Breast epithelium (tissue), 4 donors: Measurements from ENCODE around the gene EPS8L1. TPM values are rescaled to one million over a fixed set of nuclear protein-coding genes. Genes with fewer than 3 reads are reported as not detected.

ENCODE experiments used
- DNase-seq, 2 donors: peaks; one replicate each; pipeline ENCODE4 v3.0.0-alpha.2; 2019; ENCODE audit warnings: low spot score in 2 of 2
- H3K27ac ChIP-seq, 2 donors: fragments of 200-600 bp; sonication (generic) in 1 of 2; one replicate each; pipeline ENCODE4 v1.5.1; 2016 to 2019; ENCODE audit warnings: mild to moderate bottlenecking in 1 of 2
- H3K27me3 ChIP-seq, 2 donors: fragments of 200-600 bp; sonication (generic) in 1 of 2; one replicate each; pipeline versions ENCODE4 v1.5.1 to v1.6.0; 2017 to 2019; ENCODE audit warnings: control low read depth in 1 of 2, mild to moderate bottlenecking in 1 of 2
- H3K36me3 ChIP-seq: fragments of 200-600 bp; one replicate; pipeline ENCODE4 v1.5.1; 2019
- H3K4me1 ChIP-seq, 2 donors: fragments of 200-600 bp; sonication (generic); one replicate each; pipeline ENCODE4 v1.5.1; 2016 to 2019; ENCODE audit warnings: control low read depth in 1 of 2
- H3K4me3 ChIP-seq, 3 donors: fragments of 200-600 bp; sonication (generic); 1 replicate in 2 of 3; 2 replicates in 1 of 3; pipeline ENCODE4 v1.5.1; 2016 to 2019; ENCODE audit warnings: mild to moderate bottlenecking in 3 of 3, moderate library complexity in 2 of 3
- H3K9me3 ChIP-seq, 2 donors: fragments of 200-600 bp; sonication (generic) in 1 of 2; one replicate each; pipeline ENCODE4 v1.5.1; 2016 to 2019; ENCODE audit warnings: control low read depth in 1 of 2
- CTCF ChIP-seq, 3 donors: fragments of 450-650 bp; IDR thresholded peaks; one replicate each; pipeline ENCODE4 v1.5.1; 2016 to 2017; ENCODE audit warnings: antibody characterized with exemption in 3 of 3, mild to moderate bottlenecking in 3 of 3, moderate library complexity in 3 of 3
- POLR2A ChIP-seq: fragments of 450-650 bp; IDR thresholded peaks from one replicate; pipeline ENCODE4 v1.6.1; 2016; ENCODE audit warnings: antibody characterized with exemption, mild to moderate bottlenecking, moderate library complexity
- POLR2AphosphoS5 ChIP-seq, 3 donors: sonication (generic); formaldehyde crosslinking; IDR thresholded peaks; one replicate each; pipeline ENCODE4 v1.6.1; 2017; ENCODE audit warnings: antibody characterized with exemption in 3 of 3
- intact Hi-C: fragments of 100-400 bp; cut with DNase I; formaldehyde crosslinking; loops from one replicate; pipeline ENCODE4 v1.15.1; 2023; ENCODE audit warnings: low total_unique reads
- total RNA-seq, 3 donors: library from RNA; depleted of rRNA; stranded (reverse); fragments of >200 nt; gene quantifications; one replicate each; pipeline ENCODE4 v1.1.0, GENCODE V29; 2016

EPS8L1 gene
- total RNA-seq, 3 donors from 2014 or later: 2.4 to 51.1 (median 50.1) TPM

GRCh38 chr19:55097864-55098715 is 22.4 kb downstream of the EPS8L1 start:
- no peak for DNase-seq
- no peaks in the 10 kb centered on the region for H3K4me1 ChIP-seq
- TF ChIP-seq POLR2AphosphoS5 (IDR thresholded peaks at IDR 0.05) (no peak), CTCF (IDR thresholded peaks at IDR 0.05) (no peak), POLR2A (no peak)
- no peak overlapping the region for H3K27ac ChIP-seq
- H3K27me3 ChIP-seq: no peaks in the 10 kb centered on the region
- peaks cover 1 to 2% of the 10 kb centered on the region in 2 donors for H3K9me3 ChIP-seq
- intact Hi-C loops: no loop called here
- H3K36me3 ChIP-seq: no peaks in the 10 kb centered on the region
- no peak overlapping the region for H3K4me3 ChIP-seq

GRCh38 chr19:55098716-55099556 is 23.3 kb downstream of the EPS8L1 start:
- peak overlapping the region; percentile 4 to 30 for H3K27ac ChIP-seq
- H3K4me3 ChIP-seq: no peak overlapping the region
- TF ChIP-seq CTCF (IDR thresholded peaks at IDR 0.05) (no peak), POLR2A (no peak), POLR2AphosphoS5 (IDR thresholded peaks at IDR 0.05) (no peak)
- no peaks in the 10 kb centered on the region for H3K36me3 ChIP-seq
- H3K4me1 ChIP-seq: no peaks in the 10 kb centered on the region
- intact Hi-C loops: no loop called here
- DNase-seq: no peak
- H3K9me3 ChIP-seq: peaks cover 4 to 6% of the 10 kb centered on the region in 2 donors
- no peaks in the 10 kb centered on the region for H3K27me3 ChIP-seq

GRCh38 chr19:55099557-55100506 is 24.2 kb downstream of the EPS8L1 start:
- no peak for DNase-seq
- TF ChIP-seq POLR2A (no peak), POLR2AphosphoS5 (IDR thresholded peaks at IDR 0.05) (no peak), CTCF (IDR thresholded peaks at IDR 0.05) (no peak)
- H3K36me3 ChIP-seq: no peaks in the 10 kb centered on the region
- H3K4me1 ChIP-seq: no peaks in the 10 kb centered on the region
- intact Hi-C loops: no loop called here
- H3K27me3 ChIP-seq: no peaks in the 10 kb centered on the region
- H3K9me3 ChIP-seq: peaks cover 4 to 6% of the 10 kb centered on the region in 2 donors
- H3K4me3 ChIP-seq: no peak overlapping the region
- peak overlapping the region; percentile 4 to 30 for H3K27ac ChIP-seq

GRCh38 chr19:55101261-55101660 is 25.6 kb downstream of the EPS8L1 start:
- Histone ChIP-seq H3K4me1 (no peaks in the 10 kb centered on the region), H3K4me3 (no peak overlapping the region), H3K27ac (no peak overlapping the region), H3K36me3 (no peaks in the 10 kb centered on the region), H3K27me3 (no peaks in the 10 kb centered on the region), H3K9me3 (peaks cover 4 to 6% of the 10 kb centered on the region in 2 donors)
- intact Hi-C loops: no loop called here
- TF ChIP-seq POLR2AphosphoS5 (IDR thresholded peaks at IDR 0.05): no peak
- TF ChIP-seq POLR2A: no peak
- no peak for TF ChIP-seq CTCF (IDR thresholded peaks at IDR 0.05)
- no peak for DNase-seq
